H1 (cell line): Measurements from ENCODE around the gene PRRC2A. TPM values are rescaled to one million over a fixed set of nuclear protein-coding genes. Genes with fewer than 3 reads are reported as not detected.

Experiments
- CTCF ChIA-PET: fragments of 300-600 bp; sonication (Branson Sonifier 250); formaldehyde crosslinking; loops from one replicate; lab custom pipeline; 2021; ENCODE audit not compliant: partially characterized antibody; lab: Charles Lee
- POLR2A ChIA-PET: fragments of 300-600 bp; sonication (Branson Sonifier 250); formaldehyde crosslinking; loops from one replicate; lab custom pipeline; 2021; ENCODE audit warnings: inconsistent platforms; ENCODE audit not compliant: partially characterized antibody; lab: Charles Lee
- DNase-seq, 2 experiments: peaks; one replicate each; pipeline versions ENCODE4 v3.0.0 to v3.0.0-alpha.2; 2010 to 2022; ENCODE audit warnings: low spot score in 2 of 2, low read depth in 1 of 2, mixed read lengths in 1 of 2
- FAIRE-seq: peaks from 2 replicates; lab custom pipeline; 2011; peaks lifted over from hg19 to GRCh38; lab: Jason Lieb, UNC
- H2AFZ ChIP-seq: 2 replicates; pipeline ENCODE4 v1.8.1; 2012; ENCODE audit warnings: low read length, inconsistent platforms
- H2AK5ac ChIP-seq: 2 replicates; pipeline ENCODE4 v1.6.1; 2013; ENCODE audit warnings: low read depth, low read length
- H2BK120ac ChIP-seq: replicated peaks from 2 replicates; pipeline ENCODE3; 2013; ENCODE audit warnings: low read depth, low read length, inconsistent platforms
- H2BK12ac ChIP-seq: 2 replicates; pipeline ENCODE4 v1.6.1; 2013; ENCODE audit warnings: low read depth, low read length
- H2BK15ac ChIP-seq: 2 replicates; pipeline ENCODE4 v1.6.1; 2013; ENCODE audit warnings: low read length
- H2BK20ac ChIP-seq: 2 replicates; pipeline ENCODE4 v1.6.1; 2013; ENCODE audit warnings: low read length
- H2BK5ac ChIP-seq: 2 replicates; pipeline ENCODE4 v1.6.1; 2013; ENCODE audit warnings: low read depth, low read length
- H3K14ac ChIP-seq: 2 replicates; pipeline ENCODE4 v1.6.1; 2013; ENCODE audit warnings: inconsistent platforms; ENCODE audit not compliant: insufficient read length
- H3K18ac ChIP-seq: 2 replicates; pipeline ENCODE4 v1.6.1; 2013; ENCODE audit warnings: low read length; ENCODE audit errors: extremely low read depth
- H3K23ac ChIP-seq: 2 replicates; pipeline ENCODE4 v1.6.1; 2013; ENCODE audit warnings: inconsistent platforms; ENCODE audit not compliant: insufficient read length
- H3K23me2 ChIP-seq: 2 replicates; pipeline ENCODE4 v1.6.1; 2013; ENCODE audit warnings: low read depth, low read length
- H3K27ac ChIP-seq: 2 replicates; pipeline ENCODE4 v1.6.1; 2011; ENCODE audit warnings: low read depth, low read length, inconsistent platforms
- H3K27me3 ChIP-seq, 4 experiments: replicated peaks in 1 of 4; 1 replicate in 1 of 4; 2 replicates in 3 of 4; pipeline versions ENCODE4 v1.6.1 to v1.8.1; 2011 to 2013; ENCODE audit warnings: low read length in 3 of 4, mild to moderate bottlenecking in 3 of 4, inconsistent platforms in 2 of 4, mixed read lengths in 2 of 4, moderate library complexity in 1 of 4; ENCODE audit not compliant: control insufficient read depth in 3 of 4, insufficient read depth in 3 of 4; ENCODE audit errors: extremely low read depth in 1 of 4
- H3K36me3 ChIP-seq, 4 experiments: 2 replicates each; pipeline versions ENCODE4 v1.6.1 to v1.8.1; 2011 to 2013; ENCODE audit warnings: mild to moderate bottlenecking in 4 of 4, low read length in 3 of 4, moderate library complexity in 2 of 4, control low read depth in 1 of 4, inconsistent platforms in 1 of 4; ENCODE audit not compliant: insufficient read depth in 4 of 4, control insufficient read depth in 2 of 4
- H3K4ac ChIP-seq: replicated peaks from 2 replicates; pipeline ENCODE3; 2013; ENCODE audit warnings: low read length, low read depth, mixed read lengths, inconsistent platforms; ENCODE audit not compliant: insufficient read length
- H3K4me1 ChIP-seq, 4 experiments: replicated peaks in 1 of 4; 1 replicate in 1 of 4; 2 replicates in 3 of 4; pipeline versions ENCODE4 v1.6.1 to v1.8.1; 2011 to 2013; ENCODE audit warnings: low read length in 3 of 4, inconsistent platforms in 2 of 4, mixed read lengths in 1 of 4; ENCODE audit not compliant: insufficient read depth in 4 of 4, control insufficient read depth in 3 of 4
- H3K4me2 ChIP-seq, 2 experiments: 2 replicates each; pipeline versions ENCODE4 v1.6.1 to v1.8.1; 2011 to 2013; ENCODE audit warnings: low read depth in 2 of 2, low read length in 2 of 2, control low read depth in 1 of 2, inconsistent platforms in 1 of 2, mild to moderate bottlenecking in 1 of 2; ENCODE audit not compliant: insufficient read depth in 1 of 2
- H3K4me3 ChIP-seq, 4 experiments: fragments of 200-600, 300-600 bp in 1 of 4; sonication (generic), shearing (Covaris generic), sonication (Bioruptor Twin) in 1 of 4; 2 replicates each; pipeline versions ENCODE4 v1.5.1 to v1.8.1; 2011 to 2016; ENCODE audit warnings: low read length in 4 of 4, low read depth in 3 of 4, control low read depth in 2 of 4, inconsistent platforms in 2 of 4, mild to moderate bottlenecking in 2 of 4, mixed read lengths in 1 of 4, moderate library complexity in 1 of 4; ENCODE audit not compliant: insufficient read depth in 2 of 4; ENCODE audit errors: extremely low read depth in 1 of 4
- H3K56ac ChIP-seq: replicated peaks from 2 replicates; pipeline ENCODE3; 2013; ENCODE audit warnings: low read depth, mild to moderate bottlenecking, mixed read lengths, low read length, inconsistent platforms; ENCODE audit not compliant: insufficient read length
- H3K79me1 ChIP-seq: 2 replicates; pipeline ENCODE4 v1.6.1; 2013; ENCODE audit warnings: low read depth, low read length, control low read depth
- H3K79me2 ChIP-seq, 2 experiments: 2 replicates each; pipeline versions ENCODE4 v1.6.1 to v1.8.1; 2012 to 2013; ENCODE audit warnings: low read length in 2 of 2, mild to moderate bottlenecking in 2 of 2, inconsistent platforms in 1 of 2; ENCODE audit not compliant: insufficient read depth in 2 of 2, control insufficient read depth in 1 of 2
- H3K9ac ChIP-seq, 4 experiments: replicated peaks in 1 of 4; 1 replicate in 1 of 4; 2 replicates in 3 of 4; pipeline versions ENCODE4 v1.6.1 to v1.8.1; 2011 to 2013; ENCODE audit warnings: low read depth in 3 of 4, low read length in 3 of 4, control low read depth in 2 of 4, mild to moderate bottlenecking in 2 of 4, moderate library complexity in 2 of 4, inconsistent platforms in 1 of 4; ENCODE audit errors: extremely low read depth in 1 of 4
- H3K9me3 ChIP-seq, 2 experiments: 2 replicates each; pipeline versions ENCODE4 v1.6.1 to v1.8.1; 2012 to 2013; ENCODE audit warnings: mild to moderate bottlenecking in 2 of 2, moderate library complexity in 2 of 2, control low read depth in 1 of 2, inconsistent platforms in 1 of 2, low read depth in 1 of 2, low read length in 1 of 2, mixed read lengths in 1 of 2; ENCODE audit not compliant: insufficient read depth in 2 of 2
- H4K20me1 ChIP-seq, 2 experiments: replicated peaks in 1 of 2; 2 replicates each; pipeline versions ENCODE3 to v1.8.1; 2011 to 2013; ENCODE audit warnings: inconsistent platforms in 2 of 2, low read length in 2 of 2, mild to moderate bottlenecking in 1 of 2; ENCODE audit not compliant: insufficient read depth in 2 of 2, control insufficient read depth in 1 of 2
- H4K5ac ChIP-seq: 2 replicates; pipeline ENCODE4 v1.6.1; 2013; ENCODE audit warnings: low read length, low read depth, mixed read lengths, inconsistent platforms; ENCODE audit not compliant: insufficient read length
- H4K8ac ChIP-seq: 2 replicates; pipeline ENCODE4 v1.8.0; 2013; ENCODE audit warnings: mild to moderate bottlenecking, moderate library complexity, low read length, inconsistent platforms; ENCODE audit not compliant: insufficient read depth; ENCODE audit errors: extremely low read depth
- H4K91ac ChIP-seq: replicated peaks from 2 replicates; pipeline ENCODE3; 2013; ENCODE audit warnings: low read length, mixed read lengths, inconsistent platforms; ENCODE audit not compliant: insufficient read length
- CEBPB ChIP-seq: IDR thresholded peaks from 2 replicates; pipeline ENCODE4 v1.6.1; 2012; ENCODE audit warnings: low read depth, low read length
- EGR1 ChIP-seq: IDR thresholded peaks from 2 replicates; pipeline ENCODE4 v1.6.1; 2011; ENCODE audit warnings: low read depth, low read length, borderline replicate concordance
- EZH2 ChIP-seq: fragments of 200-600 bp; sonication (generic); IDR thresholded peaks from 2 replicates; pipeline ENCODE4 v1.7.1; 2012; ENCODE audit warnings: low read depth, mild to moderate bottlenecking, moderate library complexity, low read length, inconsistent platforms; ENCODE audit not compliant: severe bottlenecking
- HDAC6 ChIP-seq: IDR thresholded peaks from one replicate; pipeline ENCODE4 v1.7.1; 2012; ENCODE audit warnings: low read depth, mild to moderate bottlenecking, inconsistent platforms, low read length, moderate library complexity
- MAFK ChIP-seq: IDR thresholded peaks from 2 replicates; pipeline ENCODE4 v1.6.1; 2012; ENCODE audit warnings: low read depth, mild to moderate bottlenecking, improper control_type of control experiment, low read length
- POU5F1 ChIP-seq: IDR thresholded peaks from 2 replicates; pipeline ENCODE4 v1.6.1; 2011; ENCODE audit warnings: low read depth, mild to moderate bottlenecking, low read length, moderate library complexity
- SUZ12 ChIP-seq: fragments of 200-600 bp; sonication (generic); IDR thresholded peaks from 2 replicates; pipeline ENCODE4 v1.6.1; 2012; ENCODE audit warnings: mild to moderate bottlenecking, inconsistent platforms, low read length, moderate library complexity, mixed read lengths
- WGBS, 2 experiments: shearing (Covaris generic) in 1 of 2; methylation state at CpG; one replicate each; pipeline versions ENCODE4 v1.1.6 to v1.1.7; 2013 to 2015; ENCODE audit warnings: low lambda C conversion rate in 2 of 2, mixed read lengths in 2 of 2, inconsistent platforms in 1 of 2, low coverage in 1 of 2, missing lambda C conversion rate in 1 of 2; ENCODE audit not compliant: insufficient replicate concordance in 2 of 2, insufficient coverage in 1 of 2, insufficient read length in 1 of 2; ENCODE audit errors: extremely low coverage in 1 of 2, missing lambda C conversion rate in 1 of 2; 5-methylcytosine and 5-hydroxymethylcytosine counted together
- polyA plus RNA-seq, 7 experiments: library from polyadenylated mRNA; depleted of rRNA in 3 of 7; stranded (reverse) in 5 of 7; unstranded in 2 of 7; fragments of >200 nt in 5 of 7; fragments of 200-250 nt in 2 of 7; gene quantifications; 1 replicate in 5 of 7; 2 replicates in 1 of 7; 4 replicates in 1 of 7; pipeline versions ENCODE4 v1.2.1 to v1.2.3, GENCODE V29; 2011 to 2013; ENCODE audit warnings: missing spikeins in 2 of 7, mixed read lengths in 2 of 7
- total RNA-seq: library from RNA; stranded (reverse); fragmentation: NEBNext Ultra II Directional; extraction: Animal tissue kit (Norgen Biotek cat#: 25700); gene quantifications from 2 replicates; pipeline ENCODE4 v1.2.1, GENCODE V29; 2021
- TF ChIP-seq, protein P1 (sequence below): IDR thresholded peaks from 2 replicates; pipeline ENCODE4 v1.6.1; 2012; ENCODE audit warnings: low read length, inconsistent platforms

PRRC2A gene
- total and polyA plus RNA-seq, 2 of the 8 experiments (the other 6 are each of a cell fraction or from before 2014, with no cell fraction given) = 118 to 300 TPM

DNA sequence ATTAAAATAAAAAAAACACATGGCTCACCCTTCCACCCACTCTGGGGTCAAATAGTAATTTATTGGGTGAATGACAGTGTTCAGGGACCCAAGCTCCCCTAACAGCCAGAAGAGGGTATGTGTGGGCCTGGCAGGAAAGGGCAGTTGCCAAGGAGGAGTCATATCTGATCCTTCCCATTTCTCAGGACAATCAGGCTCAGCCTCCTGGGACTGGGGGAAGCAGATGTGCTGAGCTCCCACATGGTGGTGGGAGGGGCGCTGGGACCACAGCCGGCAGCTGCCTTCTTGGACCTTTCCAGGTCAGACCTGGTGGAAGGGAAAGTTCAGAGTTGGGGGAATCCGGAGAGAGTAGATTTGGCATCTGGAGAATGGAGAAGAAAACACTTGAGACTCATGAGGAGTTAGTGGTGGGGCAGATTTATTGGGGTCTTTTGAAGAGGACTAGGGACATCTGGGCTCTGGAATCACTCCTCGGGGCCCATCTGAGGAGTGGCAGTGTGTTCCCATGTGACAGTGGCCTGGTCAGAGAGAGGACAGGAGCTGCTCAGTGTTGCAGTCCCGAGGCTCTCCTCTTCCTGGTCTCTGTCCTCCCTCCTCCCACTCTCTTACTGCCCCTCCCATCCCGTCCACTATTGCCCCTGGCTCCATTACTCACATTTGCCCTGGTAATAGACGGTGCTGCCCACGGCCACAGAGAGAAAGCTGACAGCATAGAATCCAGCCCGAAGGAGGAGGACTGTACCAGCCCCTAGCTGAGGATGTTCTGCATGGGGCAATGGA, 31.5 kb upstream of the PRRC2A start:
- Histone ChIP-seq H3K9me3 (no peaks in the 10 kb centered on the region), H3K36me3 (no peaks in the 10 kb centered on the region), H2BK120ac (no peak overlapping the region), H4K5ac (no peak overlapping the region), H4K8ac (no peak overlapping the region), H3K9ac (no peak overlapping the region), H3K4me3 (no peak overlapping the region), H2BK15ac (no peak overlapping the region), H4K20me1 (no peaks in the 10 kb centered on the region), H2BK12ac (no peak overlapping the region), H3K4me2 (no peak overlapping the region), H3K27me3 (no peaks in the 10 kb centered on the region), H3K4ac (no peak overlapping the region), H3K79me1 (no peaks in the 10 kb centered on the region), H3K56ac (no peak overlapping the region), H3K4me1 (peaks cover 0 to 4% (median 0%) of the 10 kb centered on the region in 4 experiments; a peak in 1 of 7 replicates), H2AFZ (no peak overlapping the region), H2BK20ac (no peak overlapping the region), H3K18ac (no peak overlapping the region), H3K23ac (no peak overlapping the region), H2AK5ac (no peak overlapping the region), H3K27ac (no peak overlapping the region), H4K91ac (no peak overlapping the region), H2BK5ac (no peak overlapping the region), H3K79me2 (no peaks in the 10 kb centered on the region), H3K14ac (no peak overlapping the region), H3K23me2 (0 out of 2 replicates have a peak, but pooled peaks cover 2% of the 10 kb centered on the region)
- FAIRE-seq = no peak
- WGBS, 2 experiments = 76% methylated on average over 8 of the region's 9 CpGs; no CpG with 5 or more reads in 1 of the 2 experiments
- CTCF ChIA-PET = interaction anchor here (0.7 to 22.0 kb wide), 5 partner anchors 3 to 40 kb away, joined by 3 to 640 read pairs (median 254); partner anchors contain the start of genes ATP6V1G2, LST1, LTB and NCR3
- POLR2A ChIA-PET = interaction anchor here (0.6 to 3.1 kb wide), 8 partner anchors 9 to 60 kb away, joined by 3 to 10 read pairs (median 6); partner anchors contain the start of genes DDX39B, MCCD1 and TNF
- no peak for DNase-seq
- TF ChIP-seq POU5F1 = no peak
- no peak for TF ChIP-seq EGR1
- no peak for TF ChIP-seq HDAC6
- TF ChIP-seq MAFK = no peak
- TF ChIP-seq CEBPB = no peak
- TF ChIP-seq EZH2 = no peak
- TF ChIP-seq, protein P1, sequence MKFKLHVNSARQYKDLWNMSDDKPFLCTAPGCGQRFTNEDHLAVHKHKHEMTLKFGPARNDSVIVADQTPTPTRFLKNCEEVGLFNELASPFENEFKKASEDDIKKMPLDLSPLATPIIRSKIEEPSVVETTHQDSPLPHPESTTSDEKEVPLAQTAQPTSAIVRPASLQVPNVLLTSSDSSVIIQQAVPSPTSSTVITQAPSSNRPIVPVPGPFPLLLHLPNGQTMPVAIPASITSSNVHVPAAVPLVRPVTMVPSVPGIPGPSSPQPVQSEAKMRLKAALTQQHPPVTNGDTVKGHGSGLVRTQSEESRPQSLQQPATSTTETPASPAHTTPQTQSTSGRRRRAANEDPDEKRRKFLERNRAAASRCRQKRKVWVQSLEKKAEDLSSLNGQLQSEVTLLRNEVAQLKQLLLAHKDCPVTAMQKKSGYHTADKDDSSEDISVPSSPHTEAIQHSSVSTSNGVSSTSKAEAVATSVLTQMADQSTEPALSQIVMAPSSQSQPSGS = no peak
- no peak for TF ChIP-seq SUZ12
